ENCODE results near the gene SP3. TPM values are rescaled to one million over a fixed set of nuclear protein-coding genes. Genes with fewer than 3 reads are reported as not detected.

SP3 gene
- total RNA-seq, 4 donors from 2014 or later: 69.3 to 175 (median 82.9) TPM

DNA sequence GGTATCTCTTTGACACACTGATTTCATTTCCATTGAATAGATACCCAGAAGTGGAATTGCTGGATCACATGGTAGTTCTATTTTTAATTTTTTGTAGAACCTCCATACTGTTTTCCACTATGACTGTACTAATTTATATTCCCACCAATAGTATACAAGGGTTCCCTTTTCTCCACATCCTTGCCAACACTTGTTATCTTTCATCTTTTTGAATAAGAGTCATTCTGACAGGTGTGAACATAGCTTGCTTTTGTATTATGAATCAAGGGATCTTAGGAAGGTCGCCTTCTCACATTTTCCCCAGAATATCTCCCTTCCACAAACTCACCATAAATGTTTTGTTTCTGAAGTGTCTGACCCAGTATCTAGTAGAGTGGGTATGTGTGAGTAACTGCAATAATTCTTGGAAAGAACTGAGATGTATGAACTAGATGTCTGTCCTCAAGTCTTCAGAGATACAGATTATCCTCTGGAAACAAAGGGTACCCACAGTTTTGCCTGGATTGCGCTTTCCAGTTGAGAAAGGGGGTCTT, 17.1 kb upstream of the SP3 start:
- TF ChIP-seq CTCF (IDR thresholded peaks at IDR 0.05): no peak
- no peak for DNase-seq (ENCODE audit: low spot score)
- ATAC-seq (ENCODE audit: low FRiP score): no peak

- DNase-seq (ENCODE audit: low spot score) (no peak), ATAC-seq (ENCODE audit: low FRiP score) (no peak)
- TF ChIP-seq CTCF (IDR thresholded peaks at IDR 0.05): no peak
Observed at GRCh38 chr2:173981520-173981919, 16.3 kb upstream of the SP3 start.

- ATAC-seq (ENCODE audit: low FRiP score): peak; percentile 23
Observed at GRCh38 chr2:173979751-173980351, 14.7 kb upstream of the SP3 start.

DNA sequence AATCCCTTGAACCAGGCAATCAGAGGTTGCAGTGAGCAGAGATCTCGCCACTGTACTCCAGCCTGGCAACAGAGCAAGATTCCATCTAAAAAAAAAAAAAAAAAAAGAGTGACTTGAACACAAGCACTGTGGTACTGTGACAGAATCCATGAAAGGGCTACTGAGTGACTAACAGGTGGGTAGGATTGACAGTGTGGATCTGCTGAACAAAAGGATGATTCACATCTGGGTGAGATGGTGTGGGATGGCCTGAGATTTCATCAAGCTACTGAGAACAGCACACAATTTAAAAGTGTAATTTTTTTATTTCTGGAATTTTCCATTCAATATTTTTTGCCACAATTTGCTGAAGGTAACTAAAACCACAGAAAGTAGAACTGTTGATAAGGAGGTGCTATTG, 13.3 kb upstream of the SP3 start:
- no peak for TF ChIP-seq CTCF (IDR thresholded peaks at IDR 0.05)
- DNase-seq (ENCODE audit: low spot score): no peak
- ATAC-seq (ENCODE audit: low FRiP score): no peak

More at GRCh38 chr2:173979751-173980351, 14.7 kb upstream of the SP3 start:
- no peak for DNase-seq (ENCODE audit: low spot score)
- no peak for TF ChIP-seq CTCF (IDR thresholded peaks at IDR 0.05)

- no peak for DNase-seq (ENCODE audit: low spot score)
- no peak for TF ChIP-seq CTCF (IDR thresholded peaks at IDR 0.05)
- ATAC-seq (ENCODE audit: low FRiP score): no peak
Observed at GRCh38 chr2:173972636-173973035, 7.5 kb upstream of the SP3 start.

- no peak for TF ChIP-seq CTCF (IDR thresholded peaks at IDR 0.05)
- no peak for ATAC-seq (ENCODE audit: low FRiP score)
- DNase-seq (ENCODE audit: low spot score): no peak
Observed at GRCh38 chr2:173972165-173972564, 7.0 kb upstream of the SP3 start.

GRCh38 chr2:173970516-173970924, 5.3 kb upstream of the SP3 start:
- DNase-seq (ENCODE audit: low spot score) (no peak), ATAC-seq (ENCODE audit: low FRiP score) (no peak)
- TF ChIP-seq CTCF (IDR thresholded peaks at IDR 0.05): no peak
